Smooth muscle cell of the brain vasculature (primary cell): ENCODE results near the gene GTSE1.

Source experiments
- DNase-seq: peaks from one replicate; pipeline ENCODE4 v3.0.0-alpha.2; 2012; ENCODE audit warnings: low read depth, low spot score

GTSE1 gene

GRCh38 chr22:46273432-46274148 lies 23.1 kb upstream of the GTSE1 start:
- no peak for DNase-seq

GRCh38 chr22:46274381-46274780 lies 22.3 kb upstream of the GTSE1 start:
- no peak for DNase-seq

DNA sequence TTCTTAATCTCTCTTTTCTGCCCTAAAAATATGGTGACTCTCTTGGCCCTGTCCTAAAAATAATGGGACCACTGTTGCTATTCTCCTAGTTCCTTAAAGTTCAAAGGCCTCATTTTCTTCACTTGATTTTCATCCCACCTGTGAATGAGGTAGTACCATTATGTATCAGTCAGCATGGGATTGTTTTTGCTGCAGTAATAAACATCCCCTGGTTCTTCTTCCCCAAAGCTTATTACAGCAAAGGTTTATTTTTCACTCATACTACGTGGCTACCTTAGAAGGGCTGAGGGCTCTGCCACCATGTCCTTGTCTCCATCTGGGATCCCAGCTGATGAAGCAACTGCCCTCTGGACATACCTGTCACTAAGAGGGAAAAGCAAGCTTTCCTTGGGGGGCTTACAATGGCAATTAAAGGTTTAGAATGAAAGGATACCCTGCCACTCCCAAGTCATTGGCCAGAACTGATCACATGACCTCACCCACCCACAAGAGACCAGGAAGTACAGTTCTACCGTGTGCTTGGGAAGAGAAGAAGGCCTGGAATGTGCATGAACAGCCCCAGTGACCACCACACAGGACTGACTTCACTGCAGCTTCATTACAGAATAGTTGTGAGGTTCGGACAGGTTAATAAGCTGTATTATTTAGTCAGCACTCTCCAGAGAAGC lies 21.1 kb upstream of the GTSE1 start:
- no peak for DNase-seq

DNA sequence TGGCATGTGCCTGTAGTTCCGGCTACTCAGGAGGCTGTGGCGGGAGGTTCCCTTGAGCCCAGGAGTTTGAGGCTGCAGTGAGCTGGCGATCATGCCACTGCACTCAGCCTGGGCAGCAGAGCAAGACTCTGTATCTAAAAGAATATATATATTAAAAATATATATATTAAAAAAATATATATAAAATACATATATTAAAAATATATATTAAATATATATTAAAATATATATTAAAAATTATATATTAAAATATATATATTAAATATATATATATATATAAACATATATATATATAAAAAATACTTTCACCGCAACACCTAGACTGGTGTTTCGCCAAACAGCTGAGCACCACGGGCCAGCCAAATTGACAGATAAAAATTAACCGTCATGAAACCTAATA lies 20.1 kb upstream of the GTSE1 start:
- DNase-seq, result no peak

- no peak for DNase-seq
These were observed 17.7 kb upstream of the GTSE1 start for GRCh38 chr22:46278656-46279645.

GRCh38 chr22:46280063-46280817 lies 16.4 kb upstream of the GTSE1 start:
- no peak for DNase-seq

- no peak for DNase-seq
These were observed 15.6 kb upstream of the GTSE1 start for GRCh38 chr22:46280999-46281623.

- DNase-seq, result no peak
These were observed 14.6 kb upstream of the GTSE1 start for GRCh38 chr22:46281866-46282678.

DNA sequence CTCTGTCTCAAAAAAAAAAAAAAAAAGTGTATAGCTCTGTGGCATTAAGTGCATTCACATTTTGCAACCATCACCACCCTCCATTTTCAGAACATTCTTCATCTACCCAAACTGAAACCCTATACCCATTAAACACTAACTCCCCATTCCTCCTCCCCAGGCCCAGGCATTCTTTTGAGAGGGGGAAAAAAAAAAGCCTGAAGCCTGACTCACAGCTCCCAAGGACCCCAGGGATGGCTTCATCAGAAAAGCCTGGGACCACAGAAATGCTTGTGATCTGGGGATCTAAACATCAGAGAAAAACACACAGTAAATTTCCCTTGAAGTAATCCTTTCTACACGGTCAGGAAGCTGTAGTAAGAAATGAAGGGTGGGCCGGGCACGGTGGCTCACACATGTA lies 10.7 kb upstream of the GTSE1 start:
- DNase-seq, result no peak

- no peak for DNase-seq
These were observed 9.5 kb upstream of the GTSE1 start for GRCh38 chr22:46286941-46287872.

- DNase-seq, result no peak
These were observed 8.6 kb upstream of the GTSE1 start for GRCh38 chr22:46287873-46288751.

DNA sequence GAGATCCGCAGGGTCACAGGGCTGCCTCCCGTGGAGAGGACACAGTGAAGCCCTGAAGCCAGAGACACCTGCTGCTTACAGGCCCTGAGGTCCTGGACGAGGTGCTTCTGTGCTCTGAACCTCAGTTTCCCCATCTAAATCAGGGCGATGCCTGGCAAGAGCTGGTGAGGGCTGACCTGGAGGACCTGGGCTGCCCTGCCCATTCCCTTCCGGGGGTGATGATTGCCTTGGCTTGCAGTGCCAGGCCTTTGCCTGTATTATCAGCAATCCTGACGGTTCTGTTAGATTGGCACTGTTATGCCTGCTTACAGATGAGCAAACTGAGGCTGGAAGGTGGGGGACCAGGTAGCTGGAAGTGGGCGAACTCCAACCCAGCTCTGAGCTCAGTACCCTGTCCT lies 7.8 kb upstream of the GTSE1 start:
- DNase-seq, result no peak

DNA sequence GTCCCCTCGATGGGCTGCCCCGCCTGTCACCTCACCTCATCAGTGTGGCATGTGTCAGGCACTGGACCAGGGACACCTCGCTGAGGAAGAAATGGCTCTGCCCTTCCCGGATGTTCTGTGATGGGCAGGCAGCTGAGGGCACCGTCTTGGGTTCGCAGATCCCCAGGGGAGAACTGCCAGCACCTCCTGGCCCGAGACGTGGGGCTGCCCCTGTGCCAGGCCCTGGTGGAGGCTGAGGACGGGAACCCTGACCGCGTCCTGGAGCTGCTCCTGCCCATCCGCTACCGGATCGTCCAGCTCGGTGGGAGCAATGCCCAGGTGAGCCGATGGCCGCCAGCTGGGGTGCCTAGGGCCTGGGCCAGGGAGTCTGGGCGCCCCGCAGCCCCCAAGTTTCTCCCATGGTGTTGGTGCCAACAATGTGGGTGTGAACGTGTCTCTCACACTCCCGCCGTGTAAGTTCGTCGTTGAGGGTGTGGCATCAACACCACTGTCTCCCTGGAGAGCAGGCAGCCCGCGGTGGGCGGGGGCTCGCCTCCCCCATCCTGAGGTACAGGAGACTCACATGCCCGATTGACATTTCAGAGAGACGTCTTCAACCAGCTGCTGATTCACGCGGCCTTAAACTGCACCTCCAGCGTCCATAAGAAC lies 7.3 kb upstream of the GTSE1 start:
- DNase-seq, result no peak

DNA sequence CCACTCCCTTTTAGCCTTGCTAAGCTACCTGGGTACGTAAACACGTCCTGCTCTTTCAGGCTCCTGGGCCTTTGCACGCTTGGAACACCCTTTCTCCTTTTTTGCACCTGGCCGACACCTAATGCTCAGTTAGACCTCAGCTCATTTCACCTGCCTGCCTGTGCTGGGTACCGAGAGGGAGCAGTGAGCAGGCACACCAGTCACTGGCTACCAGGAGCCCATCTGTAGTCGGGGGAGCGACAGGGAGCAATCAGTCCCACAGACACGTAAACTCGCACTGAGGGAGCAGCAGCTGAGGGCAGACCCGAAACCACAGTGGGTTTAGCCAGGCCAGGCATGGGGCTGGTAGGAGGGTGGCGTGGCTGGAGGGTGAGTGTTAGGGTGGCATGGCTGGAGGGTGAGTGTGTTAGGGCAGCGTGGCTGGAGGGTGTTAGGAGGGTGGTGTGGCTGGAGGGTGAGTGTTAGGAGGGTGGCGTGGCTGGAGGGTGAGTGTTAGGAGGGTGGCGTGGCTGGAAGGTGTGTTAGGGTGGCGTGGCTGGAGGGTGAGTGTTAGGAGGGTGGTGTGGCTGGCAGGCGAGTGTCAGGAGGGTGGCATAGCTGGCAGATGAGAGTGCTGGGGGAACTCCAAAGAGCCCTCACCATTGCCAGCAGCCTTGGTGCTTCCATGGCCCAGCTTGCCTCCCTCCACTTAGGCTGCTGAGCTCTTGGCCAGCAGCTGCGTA lies 6.4 kb upstream of the GTSE1 start:
- DNase-seq, result no peak

- DNase-seq, result no peak
These were observed 5.6 kb upstream of the GTSE1 start for GRCh38 chr22:46290843-46291785.

- no peak for DNase-seq
These were observed 4.5 kb upstream of the GTSE1 start for GRCh38 chr22:46292173-46292572.
